ENCODE data around the gene HTR3A. TPM values are rescaled to one million over a fixed set of nuclear protein-coding genes. Genes with fewer than 3 reads are reported as not detected.

The HTR3A gene
- total RNA-seq, 3 donors from 2014 or later (not counting 1 experiment from before 2014, with no cell fraction given), result not detected

DNA sequence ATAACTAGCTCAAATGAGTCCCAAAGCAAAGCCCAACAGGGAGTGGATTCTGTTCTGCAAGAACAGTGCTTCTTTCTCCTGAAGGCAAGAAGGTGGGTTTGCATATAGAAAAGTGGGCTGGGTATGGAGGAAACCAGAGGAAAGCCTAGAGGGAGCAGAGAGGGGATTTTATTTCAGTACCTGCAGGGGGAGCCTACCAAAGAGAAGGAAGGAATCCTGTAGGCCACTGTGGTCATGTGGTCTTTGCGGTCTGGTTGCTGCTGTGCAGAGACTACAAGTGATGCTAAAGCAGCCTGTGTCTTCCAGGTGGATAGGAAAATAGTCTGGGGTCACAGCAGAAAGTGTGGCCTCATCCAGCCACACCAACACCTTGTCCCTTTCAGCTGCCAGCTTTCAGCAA is 51.4 kb downstream of the HTR3A start:
- no peaks in the 10 kb centered on the region for H3K36me3 Mint-ChIP-seq
- DNase-seq, result peak in 1 of 2 donors; percentile 66
- peaks cover 4% of the 10 kb centered on the region for H3K27me3 ChIP-seq (ENCODE audit: control insufficient read depth, insufficient read depth, low read length)

DNA sequence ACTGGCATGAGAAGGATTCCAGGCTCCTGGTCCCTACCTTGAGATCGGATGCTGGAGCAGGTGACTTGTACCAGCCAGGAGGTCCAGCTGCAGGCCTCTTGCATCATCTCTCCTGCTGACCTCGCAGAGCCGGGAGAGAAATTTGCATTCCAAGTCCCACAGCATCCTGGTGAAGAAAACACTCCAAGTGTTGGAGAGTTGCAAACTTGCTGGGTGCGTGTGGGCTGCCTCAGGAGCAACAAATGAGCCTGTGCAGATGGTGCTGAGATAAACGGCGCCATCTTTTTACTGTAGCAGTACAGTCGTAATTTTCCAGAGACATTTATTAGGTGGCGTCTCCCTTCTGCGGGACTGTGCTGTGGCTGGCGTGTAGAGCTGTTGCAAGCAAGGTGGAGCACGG is 52.5 kb downstream of the HTR3A start:
- H3K27me3 Mint-ChIP-seq (ENCODE audit: low read depth in 2 of 2), result peaks cover 19 to 33% of the 10 kb centered on the region in 2 donors
- no peaks in the 10 kb centered on the region for H3K36me3 ChIP-seq (ENCODE audit: control insufficient read depth, insufficient read depth, low read length)
- H3K9me3 ChIP-seq (ENCODE audit: control insufficient read depth, insufficient read depth, low read length), result no peaks in the 10 kb centered on the region
- ATAC-seq, result no peak
- H3K27ac Mint-ChIP-seq, result no peak overlapping the region
- intact Hi-C loops (cut with micrococcal nuclease), result no loop called here
- no peak overlapping the region for H3K4me3 ChIP-seq (ENCODE audit: low read length)
- DNase-seq, result no peak
- no peak overlapping the region for H3K27ac ChIP-seq (ENCODE audit: low read length)
- no peaks in the 10 kb centered on the region for H3K4me1 Mint-ChIP-seq
- no peak overlapping the region for H3K4me3 Mint-ChIP-seq
- peaks cover 2% of the 10 kb centered on the region for H3K4me1 ChIP-seq (ENCODE audit: control insufficient read depth, insufficient read depth, low read length)
- TF ChIP-seq, protein P1, sequence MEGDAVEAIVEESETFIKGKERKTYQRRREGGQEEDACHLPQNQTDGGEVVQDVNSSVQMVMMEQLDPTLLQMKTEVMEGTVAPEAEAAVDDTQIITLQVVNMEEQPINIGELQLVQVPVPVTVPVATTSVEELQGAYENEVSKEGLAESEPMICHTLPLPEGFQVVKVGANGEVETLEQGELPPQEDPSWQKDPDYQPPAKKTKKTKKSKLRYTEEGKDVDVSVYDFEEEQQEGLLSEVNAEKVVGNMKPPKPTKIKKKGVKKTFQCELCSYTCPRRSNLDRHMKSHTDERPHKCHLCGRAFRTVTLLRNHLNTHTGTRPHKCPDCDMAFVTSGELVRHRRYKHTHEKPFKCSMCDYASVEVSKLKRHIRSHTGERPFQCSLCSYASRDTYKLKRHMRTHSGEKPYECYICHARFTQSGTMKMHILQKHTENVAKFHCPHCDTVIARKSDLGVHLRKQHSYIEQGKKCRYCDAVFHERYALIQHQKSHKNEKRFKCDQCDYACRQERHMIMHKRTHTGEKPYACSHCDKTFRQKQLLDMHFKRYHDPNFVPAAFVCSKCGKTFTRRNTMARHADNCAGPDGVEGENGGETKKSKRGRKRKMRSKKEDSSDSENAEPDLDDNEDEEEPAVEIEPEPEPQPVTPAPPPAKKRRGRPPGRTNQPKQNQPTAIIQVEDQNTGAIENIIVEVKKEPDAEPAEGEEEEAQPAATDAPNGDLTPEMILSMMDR (IDR thresholded peaks at IDR 0.05), result no peak
- no peaks in the 10 kb centered on the region for H3K9me3 Mint-ChIP-seq
- H3K36me3 Mint-ChIP-seq, result no peaks in the 10 kb centered on the region
- WGBS (ENCODE audit: insufficient coverage), result 89% methylated on average over 11 of the region's 11 CpGs
- peaks cover 4% of the 10 kb centered on the region for H3K27me3 ChIP-seq (ENCODE audit: control insufficient read depth, insufficient read depth, low read length)

More for the DNA sequence above, 51.4 kb downstream of the HTR3A start:
- H3K9me3 ChIP-seq (ENCODE audit: control insufficient read depth, insufficient read depth, low read length), result no peaks in the 10 kb centered on the region
- H3K4me1 Mint-ChIP-seq, result no peaks in the 10 kb centered on the region
- H3K27me3 Mint-ChIP-seq (ENCODE audit: low read depth in 2 of 2), result peaks cover 19 to 33% of the 10 kb centered on the region in 2 donors
- intact Hi-C loops (cut with micrococcal nuclease), result no loop called here
- no peak overlapping the region for H3K27ac Mint-ChIP-seq
- H3K4me3 Mint-ChIP-seq, result no peak overlapping the region
- H3K4me1 ChIP-seq (ENCODE audit: control insufficient read depth, insufficient read depth, low read length), result peaks cover 2% of the 10 kb centered on the region
- TF ChIP-seq, protein P1 (IDR thresholded peaks at IDR 0.05), result no peak
- H3K27ac ChIP-seq (ENCODE audit: low read length), result no peak overlapping the region
- H3K9me3 Mint-ChIP-seq, result no peaks in the 10 kb centered on the region
- WGBS (ENCODE audit: insufficient coverage), result 22% methylated on average over 1 of the region's 1 CpG
- H3K4me3 ChIP-seq (ENCODE audit: low read length), result no peak overlapping the region
- ATAC-seq, result peak in 2 of 3 donors; percentile 70 to 79
- H3K36me3 ChIP-seq (ENCODE audit: control insufficient read depth, insufficient read depth, low read length), result no peaks in the 10 kb centered on the region

DNA sequence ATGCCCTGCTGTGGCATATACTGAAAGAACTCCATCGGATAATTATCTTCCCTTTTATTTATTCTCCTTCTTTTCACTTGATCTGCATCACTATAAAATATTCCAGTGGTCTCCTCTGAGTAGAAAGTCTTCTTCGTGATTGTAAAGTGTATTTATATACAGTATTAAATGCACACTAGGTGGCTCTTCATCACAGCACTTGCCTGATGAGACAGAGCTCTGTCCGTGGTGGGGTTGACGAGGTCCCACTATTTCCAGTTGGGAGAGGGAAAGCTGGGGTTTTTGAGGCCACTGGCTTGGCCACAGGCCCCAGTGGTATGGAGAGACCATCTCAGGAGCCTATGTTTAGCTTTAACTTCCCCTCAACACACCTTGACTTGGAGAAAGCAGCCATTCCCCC is 53.0 kb downstream of the HTR3A start:
- Mint-ChIP-seq H3K36me3 (no peaks in the 10 kb centered on the region), H3K9me3 (no peaks in the 10 kb centered on the region), H3K27me3 (ENCODE audit: low read depth in 2 of 2) (peaks cover 19 to 33% of the 10 kb centered on the region in 2 donors), H3K27ac (no peak overlapping the region), H3K4me1 (no peaks in the 10 kb centered on the region), H3K4me3 (no peak overlapping the region)
- Histone ChIP-seq H3K4me1 (ENCODE audit: control insufficient read depth, insufficient read depth, low read length) (peaks cover 2% of the 10 kb centered on the region), H3K36me3 (ENCODE audit: control insufficient read depth, insufficient read depth, low read length) (no peaks in the 10 kb centered on the region), H3K27ac (ENCODE audit: low read length) (no peak overlapping the region), H3K4me3 (ENCODE audit: low read length) (no peak overlapping the region), H3K9me3 (ENCODE audit: control insufficient read depth, insufficient read depth, low read length) (no peaks in the 10 kb centered on the region), H3K27me3 (ENCODE audit: control insufficient read depth, insufficient read depth, low read length) (peaks cover 4% of the 10 kb centered on the region)
- 66% methylated on average over 3 of the region's 4 CpGs for WGBS (ENCODE audit: insufficient coverage)
- TF ChIP-seq, protein P1 (IDR thresholded peaks at IDR 0.05), result no peak
- ATAC-seq (no peak), DNase-seq (no peak)
- intact Hi-C loops (cut with micrococcal nuclease), result no loop called here

All from natural killer cell (primary cell).